WTC11 (cell line): ENCODE results near the gene INPP5F. TPM values are rescaled to one million over a fixed set of nuclear protein-coding genes. Genes with fewer than 3 reads are reported as not detected.

Experiments
- ATAC-seq: fragments of 200-7000 bp; cut with Tn5 transposase; 2 replicates; pipeline ENCODE4 v1.10.0; 2021; ENCODE audit warnings: mild to moderate bottlenecking, moderate library complexity
- CTCF ChIA-PET: fragments of 300-600 bp; sonication (Branson Sonifier 250); formaldehyde crosslinking; loops from one replicate; lab custom pipeline; 2021; ENCODE audit warnings: antibody characterized with exemption; lab: Charles Lee
- POLR2A ChIA-PET: fragments of 350-600 bp; sonication (Branson Sonifier 250); formaldehyde crosslinking; loops from one replicate; lab custom pipeline; 2021; ENCODE audit warnings: antibody characterized with exemption; lab: Charles Lee
- DNase-seq: peaks from one replicate; pipeline ENCODE4 v3.0.0; 2021; ENCODE audit warnings: low spot score
- H3K27ac Mint-ChIP-seq: 2 replicates; pipeline ENCODE4 v1.8.0; 2021; ENCODE audit warnings: mixed read lengths
- H3K27me3 Mint-ChIP-seq: 2 replicates; pipeline ENCODE4 v1.8.0; 2021; ENCODE audit warnings: low read depth, mild to moderate bottlenecking, moderate library complexity, mixed read lengths
- H3K36me3 Mint-ChIP-seq: 2 replicates; pipeline ENCODE4 v1.8.0; 2021; ENCODE audit warnings: mixed read lengths
- H3K4me1 Mint-ChIP-seq: 2 replicates; pipeline ENCODE4 v1.8.0; 2022; ENCODE audit warnings: mixed read lengths
- H3K4me3 Mint-ChIP-seq: 2 replicates; pipeline ENCODE4 v1.8.0; 2021; ENCODE audit warnings: mild to moderate bottlenecking, moderate library complexity, mixed read lengths
- H3K9me3 Mint-ChIP-seq: 2 replicates; pipeline ENCODE4 v1.8.0; 2021; ENCODE audit warnings: mixed read lengths
- CDX4 ChIP-seq: fragments of 250-450 bp; sonication (Bioruptor Pico); IDR thresholded peaks from 2 replicates; pipeline ENCODE4 v1.9.0; 2021; ENCODE audit warnings: moderate library complexity, mild to moderate bottlenecking, inconsistent platforms, borderline replicate concordance
- IRF1 ChIP-seq: sonication (generic); formaldehyde crosslinking; IDR thresholded peaks from 2 replicates; pipeline ENCODE4 v1.8.0; 2023; ENCODE audit warnings: missing genetic modification reagents
- ZNF263 ChIP-seq: sonication (generic); formaldehyde crosslinking; IDR thresholded peaks from 2 replicates; pipeline ENCODE4 v1.8.1; 2022; ENCODE audit warnings: low read depth, mild to moderate bottlenecking, moderate library complexity, missing genetic modification reagents
- ZNF281 ChIP-seq: sonication (generic); formaldehyde crosslinking; IDR thresholded peaks from 2 replicates; pipeline ENCODE4 v1.8.0; 2023; ENCODE audit warnings: mild to moderate bottlenecking, missing genetic modification reagents
- ZNF425 ChIP-seq: fragments of 250-450 bp; sonication (Bioruptor Pico); conservative IDR thresholded peaks from 2 replicates; pipeline ENCODE4 v1.9.0; 2021; ENCODE audit warnings: mild to moderate bottlenecking
- total RNA-seq: library from RNA; stranded (reverse); gene quantifications from 3 replicates; pipeline ENCODE4 v1.2.3, GENCODE V29; 2021
- TF ChIP-seq, protein P1 (sequence below): fragments of 200-600 bp; IDR thresholded peaks from 2 replicates; pipeline ENCODE4 v1.8.0; 2022; ENCODE audit warnings: antibody characterized with exemption
- TF ChIP-seq, protein P2 (sequence below): sonication (generic); formaldehyde crosslinking; IDR thresholded peaks from 2 replicates; pipeline ENCODE4 v1.8.0; 2022; ENCODE audit warnings: missing genetic modification reagents

INPP5F gene
- total RNA-seq, 1 experiment from 2014 or later: 83.3 TPM

- TF ChIP-seq ZNF425: no peak
Measured at GRCh38 chr10:119824299-119824698, 98.4 kb downstream of the INPP5F start (continued).

DNA sequence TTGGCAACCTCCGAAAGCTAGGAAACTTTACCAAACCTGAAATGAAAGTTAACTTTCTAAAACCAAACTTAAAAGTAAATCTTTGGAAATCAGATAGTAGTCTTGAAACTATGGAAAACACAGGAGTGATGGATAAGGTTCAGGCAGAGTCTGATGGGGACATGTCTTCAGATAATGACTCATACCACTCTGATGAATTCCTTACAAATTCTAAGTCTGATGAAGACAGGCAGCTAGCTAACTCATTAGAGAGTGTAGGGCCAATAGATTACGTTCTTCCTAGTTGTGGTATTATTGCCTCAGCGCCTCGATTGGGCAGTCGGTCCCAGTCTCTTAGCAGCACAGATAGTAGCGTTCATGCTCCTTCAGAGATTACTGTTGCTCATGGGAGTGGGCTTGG is 100.9 kb downstream of the INPP5F start:
- CTCF ChIA-PET: interaction anchor here (3.3 kb wide), 1 partner anchor 76 kb away, joined by 17 read pairs; no protein-coding TSS in a partner anchor
- peaks cover 66% of the 10 kb centered on the region for H3K36me3 Mint-ChIP-seq
- no peak for ATAC-seq
- TF ChIP-seq ZNF263 (no peak), CDX4 (CRISPR knock-in tag) (no peak), ZNF281 (no peak)
- TF ChIP-seq, protein P1, sequence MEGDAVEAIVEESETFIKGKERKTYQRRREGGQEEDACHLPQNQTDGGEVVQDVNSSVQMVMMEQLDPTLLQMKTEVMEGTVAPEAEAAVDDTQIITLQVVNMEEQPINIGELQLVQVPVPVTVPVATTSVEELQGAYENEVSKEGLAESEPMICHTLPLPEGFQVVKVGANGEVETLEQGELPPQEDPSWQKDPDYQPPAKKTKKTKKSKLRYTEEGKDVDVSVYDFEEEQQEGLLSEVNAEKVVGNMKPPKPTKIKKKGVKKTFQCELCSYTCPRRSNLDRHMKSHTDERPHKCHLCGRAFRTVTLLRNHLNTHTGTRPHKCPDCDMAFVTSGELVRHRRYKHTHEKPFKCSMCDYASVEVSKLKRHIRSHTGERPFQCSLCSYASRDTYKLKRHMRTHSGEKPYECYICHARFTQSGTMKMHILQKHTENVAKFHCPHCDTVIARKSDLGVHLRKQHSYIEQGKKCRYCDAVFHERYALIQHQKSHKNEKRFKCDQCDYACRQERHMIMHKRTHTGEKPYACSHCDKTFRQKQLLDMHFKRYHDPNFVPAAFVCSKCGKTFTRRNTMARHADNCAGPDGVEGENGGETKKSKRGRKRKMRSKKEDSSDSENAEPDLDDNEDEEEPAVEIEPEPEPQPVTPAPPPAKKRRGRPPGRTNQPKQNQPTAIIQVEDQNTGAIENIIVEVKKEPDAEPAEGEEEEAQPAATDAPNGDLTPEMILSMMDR: no peak
- TF ChIP-seq, protein P2, sequence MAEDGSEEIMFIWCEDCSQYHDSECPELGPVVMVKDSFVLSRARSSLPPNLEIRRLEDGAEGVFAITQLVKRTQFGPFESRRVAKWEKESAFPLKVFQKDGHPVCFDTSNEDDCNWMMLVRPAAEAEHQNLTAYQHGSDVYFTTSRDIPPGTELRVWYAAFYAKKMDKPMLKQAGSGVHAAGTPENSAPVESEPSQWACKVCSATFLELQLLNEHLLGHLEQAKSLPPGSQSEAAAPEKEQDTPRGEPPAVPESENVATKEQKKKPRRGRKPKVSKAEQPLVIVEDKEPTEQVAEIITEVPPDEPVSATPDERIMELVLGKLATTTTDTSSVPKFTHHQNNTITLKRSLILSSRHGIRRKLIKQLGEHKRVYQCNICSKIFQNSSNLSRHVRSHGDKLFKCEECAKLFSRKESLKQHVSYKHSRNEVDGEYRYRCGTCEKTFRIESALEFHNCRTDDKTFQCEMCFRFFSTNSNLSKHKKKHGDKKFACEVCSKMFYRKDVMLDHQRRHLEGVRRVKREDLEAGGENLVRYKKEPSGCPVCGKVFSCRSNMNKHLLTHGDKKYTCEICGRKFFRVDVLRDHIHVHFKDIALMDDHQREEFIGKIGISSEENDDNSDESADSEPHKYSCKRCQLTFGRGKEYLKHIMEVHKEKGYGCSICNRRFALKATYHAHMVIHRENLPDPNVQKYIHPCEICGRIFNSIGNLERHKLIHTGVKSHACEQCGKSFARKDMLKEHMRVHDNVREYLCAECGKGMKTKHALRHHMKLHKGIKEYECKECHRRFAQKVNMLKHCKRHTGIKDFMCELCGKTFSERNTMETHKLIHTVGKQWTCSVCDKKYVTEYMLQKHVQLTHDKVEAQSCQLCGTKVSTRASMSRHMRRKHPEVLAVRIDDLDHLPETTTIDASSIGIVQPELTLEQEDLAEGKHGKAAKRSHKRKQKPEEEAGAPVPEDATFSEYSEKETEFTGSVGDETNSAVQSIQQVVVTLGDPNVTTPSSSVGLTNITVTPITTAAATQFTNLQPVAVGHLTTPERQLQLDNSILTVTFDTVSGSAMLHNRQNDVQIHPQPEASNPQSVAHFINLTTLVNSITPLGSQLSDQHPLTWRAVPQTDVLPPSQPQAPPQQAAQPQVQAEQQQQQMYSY (CRISPR knock-in tag): no peak
- TF ChIP-seq, all 79 proteins: peak for 0
- no peak overlapping the region for H3K4me3 Mint-ChIP-seq
- H3K27ac Mint-ChIP-seq: peak overlapping the region; percentile 47; the same call in 1 of the 2 replicates
- POLR2A ChIA-PET: no interaction called here
- no peaks in the 10 kb centered on the region for H3K9me3 Mint-ChIP-seq
- DNase-seq: no peak
- H3K27me3 Mint-ChIP-seq: no peaks in the 10 kb centered on the region
- H3K4me1 Mint-ChIP-seq: no peaks in the 10 kb centered on the region

GRCh38 chr10:119827430-119827829 is 101.6 kb downstream of the INPP5F start:
- CTCF ChIA-PET: interaction anchor here (1.0 to 3.3 kb wide), 2 partner anchors 77 to 140 kb away, joined by 5 to 17 read pairs; no protein-coding TSS in a partner anchor
- H3K27me3 Mint-ChIP-seq: no peaks in the 10 kb centered on the region
- ATAC-seq (no peak), DNase-seq (no peak)
- no peaks in the 10 kb centered on the region for H3K9me3 Mint-ChIP-seq
- no peak overlapping the region for H3K4me3 Mint-ChIP-seq
- no peak for TF ChIP-seq IRF1 (CRISPR knock-in tag)
- peaks cover 72% of the 10 kb centered on the region for H3K36me3 Mint-ChIP-seq
- POLR2A ChIA-PET: no interaction called here
- no peaks in the 10 kb centered on the region for H3K4me1 Mint-ChIP-seq
- peak overlapping the region; percentile 47; the same call in 1 of the 2 replicates for H3K27ac Mint-ChIP-seq
